Cortex of kidney (tissue), 1 donor: ENCODE measurements around the gene PLXNA3.
"Not testable (repeated sequence)": the region's sequence is repeated elsewhere in the genome, so short reads cannot be mapped to it uniquely, and the experiment has no call there.

Source experiments
- DNase-seq: peaks from one replicate; lab custom pipeline; 2025; lab: John Stamatoyannopoulos, UW

PLXNA3 gene

DNA sequence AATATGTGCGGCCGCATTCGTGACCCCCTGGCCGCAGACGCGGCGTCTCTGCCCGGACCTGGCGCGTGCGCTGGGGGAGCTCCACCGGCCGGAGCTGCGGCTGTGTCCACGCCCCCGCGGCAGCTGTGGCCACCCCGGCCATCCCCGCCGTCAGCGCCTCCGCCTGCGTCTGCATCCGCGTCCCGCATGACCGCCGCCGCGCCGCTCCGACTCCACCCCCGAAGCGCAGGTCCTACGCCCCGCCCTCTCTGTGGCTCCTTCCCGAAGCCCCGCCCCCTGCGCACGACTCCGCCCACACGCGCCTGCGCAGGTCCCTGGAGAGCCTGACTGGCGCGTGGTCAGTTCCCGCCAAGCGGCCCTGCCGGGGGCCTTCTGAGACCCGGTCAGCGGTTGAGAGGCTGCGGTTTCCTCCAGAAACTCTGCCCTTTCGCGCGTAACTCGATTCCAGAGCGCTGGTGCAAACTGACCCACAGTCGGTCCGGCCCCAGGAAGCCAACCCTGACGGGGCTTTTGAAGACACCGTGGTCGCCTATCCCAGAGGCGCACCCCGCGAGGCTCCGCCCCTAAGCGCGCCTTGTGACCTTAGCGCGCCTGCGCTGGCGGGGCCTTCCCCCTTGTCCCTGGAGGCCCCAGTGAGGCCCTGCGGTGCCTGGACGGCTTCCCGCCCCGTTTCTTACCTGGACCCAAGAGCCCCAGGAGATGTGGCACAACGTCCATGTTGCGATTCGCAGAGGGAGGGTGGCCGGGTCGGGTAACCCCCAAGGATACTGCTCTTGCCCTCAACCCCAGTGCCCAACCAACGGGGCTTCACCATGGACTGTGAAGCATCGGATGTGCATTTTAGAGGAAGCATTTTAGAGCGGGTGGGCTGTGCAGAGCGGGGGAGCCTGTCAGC lies 20.9 kb downstream of the PLXNA3 start, which contains the start of gene LAGE3:
Gene LAGE3 (minus strand): TSS at position 554 of the 895 bp plus-strand sequence. CDS start 366 bp downstream, at position 188.
- no peak for DNase-seq

DNA sequence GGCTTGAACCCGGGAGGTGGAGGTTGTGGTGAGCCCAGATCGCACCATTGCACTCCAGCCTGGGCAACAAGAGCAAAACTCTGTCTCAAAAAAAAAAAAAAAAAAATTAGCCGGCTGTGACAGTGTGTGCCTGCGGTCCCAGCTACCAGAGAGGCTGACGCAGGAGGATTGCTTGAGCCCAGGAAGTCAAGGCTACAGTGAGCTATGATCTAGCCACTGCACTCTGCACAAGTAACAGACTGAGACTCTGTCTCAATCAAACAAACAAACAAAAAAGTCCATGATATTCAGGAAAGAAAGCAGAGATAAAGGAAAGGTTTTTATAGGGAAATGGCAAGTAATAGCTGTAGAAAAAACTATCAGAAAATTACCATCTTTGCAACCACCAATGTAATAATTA lies 23.1 kb downstream of the PLXNA3 start:
- DNase-seq = no peak

DNA sequence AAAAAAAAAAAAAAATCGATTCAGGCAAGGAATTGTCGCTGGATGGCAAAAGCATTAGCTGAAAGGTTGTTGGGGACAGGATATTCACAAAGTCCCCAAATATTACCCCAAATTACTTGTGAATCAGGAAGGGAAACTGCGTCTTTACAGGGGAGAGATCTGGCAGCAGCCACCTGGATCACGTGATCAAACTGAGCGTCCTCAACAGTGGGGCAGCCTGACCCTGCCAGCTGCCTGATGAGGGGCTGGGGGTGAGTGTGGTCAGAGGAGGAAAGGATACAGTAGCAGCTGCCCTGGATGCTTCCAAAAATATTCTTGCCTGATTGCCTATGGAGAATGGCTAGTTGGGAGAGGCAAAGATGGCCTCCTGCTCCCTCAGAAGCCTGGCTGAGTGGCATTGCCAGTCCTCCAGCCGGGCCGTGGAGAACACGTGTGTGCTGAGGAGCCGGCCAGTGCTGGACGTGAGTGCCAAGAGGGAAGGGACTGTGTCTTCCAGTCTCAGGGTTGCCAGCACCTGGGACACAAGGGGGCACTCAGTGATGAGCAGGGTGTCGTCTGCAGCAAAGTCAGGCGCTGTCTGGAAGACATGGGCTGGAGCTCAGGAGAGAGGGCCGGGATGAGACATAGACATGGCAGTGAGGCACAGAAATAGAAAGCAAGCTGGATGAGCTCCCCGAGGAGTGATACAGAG lies 24.0 kb downstream of the PLXNA3 start:
- no peak for DNase-seq

DNA sequence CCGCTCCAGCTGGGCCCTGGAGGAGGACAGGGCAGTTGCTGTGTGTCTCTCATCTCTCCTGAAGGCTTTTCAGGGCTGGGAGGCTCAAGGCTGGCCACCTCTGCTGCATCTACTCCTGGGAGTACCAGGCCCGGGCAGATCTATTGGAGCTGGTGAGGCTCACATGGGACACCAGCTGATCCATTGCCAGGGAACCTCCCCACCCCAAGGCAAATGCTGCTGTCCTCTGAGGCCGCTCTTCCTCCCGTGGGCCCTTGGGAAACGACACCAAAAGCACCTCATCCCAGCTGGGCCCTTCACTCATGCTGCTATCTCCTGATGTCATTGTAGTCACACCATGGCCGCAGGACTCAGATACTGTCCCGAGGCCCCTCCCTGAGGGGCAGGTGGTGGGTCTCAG lies 24.7 kb downstream of the PLXNA3 start:
- no peak for DNase-seq

DNA sequence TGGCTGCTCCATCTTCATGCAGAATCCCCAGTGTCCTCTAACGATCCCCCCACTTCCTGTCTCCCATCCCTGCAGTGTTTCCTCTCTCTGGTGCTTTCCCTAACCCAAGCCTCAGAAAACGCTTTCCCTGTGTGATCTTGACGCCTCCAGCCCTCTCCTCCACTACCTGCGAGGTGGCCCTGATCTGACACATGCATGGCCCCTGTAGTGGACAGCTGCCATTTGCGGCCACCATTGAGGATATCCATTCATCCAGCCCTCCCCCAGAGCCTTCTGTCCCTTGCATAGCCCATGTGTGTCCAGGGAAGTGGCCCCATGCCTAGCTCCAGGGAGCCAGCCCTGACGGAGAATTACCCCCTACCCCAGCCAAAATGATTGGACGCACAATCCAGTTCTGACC lies 25.2 kb downstream of the PLXNA3 start:
- no peak for DNase-seq

DNA sequence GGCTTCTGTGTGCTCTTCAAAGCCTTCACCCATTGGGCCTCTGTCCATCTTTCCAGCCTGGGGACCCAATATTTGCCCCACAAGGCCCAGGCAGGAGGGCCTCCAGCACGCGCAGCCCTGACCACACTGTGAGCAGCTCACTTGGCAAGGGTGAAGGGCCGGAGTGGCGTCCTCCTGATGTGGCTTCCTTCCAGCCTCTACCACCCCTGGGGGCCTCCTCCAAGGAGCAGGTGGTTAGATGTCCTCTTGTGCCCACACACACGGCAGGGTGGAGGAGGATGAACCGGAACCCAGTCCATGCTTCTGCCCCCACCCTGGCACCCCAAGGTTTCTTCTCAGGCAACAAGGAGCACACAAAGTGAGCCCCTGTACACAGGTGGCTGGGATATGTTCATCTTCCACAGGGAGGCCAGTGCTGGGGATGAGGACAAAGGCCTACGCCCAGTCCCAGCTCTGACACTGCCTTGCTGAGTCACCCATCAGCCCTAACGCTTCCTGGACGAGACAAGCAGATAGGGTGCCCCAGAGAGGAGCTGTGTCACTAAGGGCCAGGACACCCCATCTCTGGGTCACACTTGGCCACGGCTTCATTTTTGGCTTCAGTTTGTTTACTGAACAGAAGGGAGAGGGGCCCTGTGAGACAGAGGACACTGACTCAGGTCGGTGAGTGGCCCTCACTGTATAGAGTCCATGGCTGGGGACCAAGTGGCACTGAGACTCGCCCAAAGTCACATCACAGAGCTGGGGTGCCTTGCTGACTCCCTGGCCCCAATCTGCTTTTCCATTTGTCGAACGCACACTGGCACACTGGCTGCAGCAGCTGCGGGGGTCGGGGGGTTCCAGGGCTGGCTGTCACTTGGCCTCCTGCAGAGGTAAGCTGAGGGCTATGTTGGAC lies 26.4 kb downstream of the PLXNA3 start:
- DNase-seq = no peak

DNA sequence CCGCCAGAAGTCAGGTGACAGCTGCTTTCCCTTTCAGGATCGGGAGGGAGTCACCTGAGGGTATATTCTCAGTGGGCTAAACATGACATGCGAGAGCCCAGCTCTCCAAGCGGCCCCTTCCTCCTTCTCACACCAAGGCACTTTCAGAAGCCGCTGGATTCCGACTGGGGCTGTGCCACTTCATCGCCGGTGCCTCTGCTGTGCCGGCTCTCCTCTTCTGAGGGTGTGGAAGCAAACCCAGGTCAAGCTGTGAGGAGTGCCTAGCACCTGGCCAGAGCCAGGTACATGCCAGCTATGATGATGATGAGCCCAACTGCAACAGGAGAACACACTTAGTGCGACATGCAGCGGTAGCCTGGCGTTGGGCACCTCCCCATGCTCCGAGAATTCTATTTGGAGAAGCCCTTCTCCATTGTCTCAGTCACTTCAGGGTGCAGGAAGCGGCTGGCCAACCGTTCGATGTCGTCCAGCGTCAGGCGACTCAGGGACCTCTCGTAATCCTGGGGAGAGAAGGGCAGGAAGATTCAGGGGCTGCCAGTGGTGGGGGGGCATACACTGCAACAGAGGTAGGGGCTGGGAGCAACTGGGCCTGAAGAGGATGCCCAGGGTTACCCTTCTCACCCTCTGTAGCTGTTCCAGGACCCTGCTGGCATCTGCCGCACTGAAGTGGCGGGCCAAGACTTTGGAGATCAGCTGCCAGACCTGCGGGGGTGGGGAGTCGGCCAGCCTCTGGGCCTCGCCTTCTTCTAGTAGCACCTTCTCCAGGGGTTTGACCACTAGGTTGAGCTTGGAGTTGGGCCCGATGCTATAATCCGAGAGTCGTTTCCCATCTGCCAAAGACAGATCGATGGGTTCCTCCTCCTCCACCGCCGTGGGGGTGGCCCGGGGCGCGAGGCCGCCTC lies 27.3 kb downstream of the PLXNA3 start:
- no peak for DNase-seq

DNA sequence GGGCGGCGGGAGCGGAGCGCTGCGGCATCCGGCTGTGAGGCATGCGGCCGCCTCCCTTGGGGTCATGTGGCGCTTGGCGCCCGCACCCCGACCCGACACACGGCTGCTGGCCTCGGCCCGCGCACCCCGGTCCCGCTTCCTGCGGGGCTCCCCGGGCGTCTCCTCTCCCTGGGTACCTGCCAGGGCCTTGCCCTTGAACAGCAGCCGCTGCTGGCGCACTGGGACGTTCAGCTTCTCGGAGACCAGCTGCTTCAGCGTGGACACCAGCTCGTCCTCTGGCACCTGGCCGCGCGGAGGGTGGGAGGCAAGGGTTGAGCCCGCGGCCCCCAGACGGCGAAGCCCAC lies 27.9 kb downstream of the PLXNA3 start:
- DNase-seq = no peak

DNA sequence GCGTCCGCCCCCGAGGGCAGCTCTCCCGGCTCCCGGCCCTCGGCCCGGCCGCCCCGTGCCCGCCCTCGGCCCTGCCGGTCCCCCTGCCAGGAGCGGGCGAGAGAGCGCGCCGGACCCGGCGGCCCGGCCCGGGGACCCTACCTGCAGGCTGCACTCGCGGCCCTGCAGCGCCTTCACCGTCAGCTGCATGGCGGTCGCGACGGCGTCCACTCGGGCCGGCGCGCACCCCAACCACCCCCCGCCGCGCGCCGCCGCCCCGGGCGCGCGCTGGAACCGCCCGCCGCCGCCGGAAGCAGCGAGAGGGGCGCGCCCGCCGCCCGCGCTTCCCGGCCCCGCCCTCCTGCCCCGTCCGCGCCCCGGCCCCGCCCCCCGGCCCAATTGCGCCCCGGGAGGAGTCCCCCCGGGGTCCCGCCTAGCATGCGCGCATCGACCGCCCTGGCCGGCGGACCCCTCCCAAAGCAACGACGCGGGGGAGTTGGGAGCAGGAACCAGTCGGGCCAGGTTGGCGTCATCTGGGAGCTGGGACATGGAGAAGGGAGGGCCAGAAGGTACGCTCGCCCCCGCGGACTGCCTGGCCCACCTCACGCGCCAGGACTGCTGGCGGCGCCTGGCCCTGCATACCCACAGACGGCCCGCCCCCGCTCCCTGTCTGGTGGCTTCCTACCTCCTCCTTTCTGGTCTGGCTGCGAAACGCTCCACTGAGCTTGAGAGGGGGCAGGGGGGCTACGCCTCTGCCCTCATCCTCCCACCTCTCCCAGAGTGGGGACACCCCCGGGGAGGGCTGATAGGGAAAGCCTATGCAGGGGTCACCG lies 28.5 kb downstream of the PLXNA3 start, which contains the start of gene UBL4A:
Gene UBL4A (minus strand): TSS at position 220 of the 812 bp plus-strand sequence. CDS start 31 bp downstream, at position 189.
- no peak for DNase-seq

DNA sequence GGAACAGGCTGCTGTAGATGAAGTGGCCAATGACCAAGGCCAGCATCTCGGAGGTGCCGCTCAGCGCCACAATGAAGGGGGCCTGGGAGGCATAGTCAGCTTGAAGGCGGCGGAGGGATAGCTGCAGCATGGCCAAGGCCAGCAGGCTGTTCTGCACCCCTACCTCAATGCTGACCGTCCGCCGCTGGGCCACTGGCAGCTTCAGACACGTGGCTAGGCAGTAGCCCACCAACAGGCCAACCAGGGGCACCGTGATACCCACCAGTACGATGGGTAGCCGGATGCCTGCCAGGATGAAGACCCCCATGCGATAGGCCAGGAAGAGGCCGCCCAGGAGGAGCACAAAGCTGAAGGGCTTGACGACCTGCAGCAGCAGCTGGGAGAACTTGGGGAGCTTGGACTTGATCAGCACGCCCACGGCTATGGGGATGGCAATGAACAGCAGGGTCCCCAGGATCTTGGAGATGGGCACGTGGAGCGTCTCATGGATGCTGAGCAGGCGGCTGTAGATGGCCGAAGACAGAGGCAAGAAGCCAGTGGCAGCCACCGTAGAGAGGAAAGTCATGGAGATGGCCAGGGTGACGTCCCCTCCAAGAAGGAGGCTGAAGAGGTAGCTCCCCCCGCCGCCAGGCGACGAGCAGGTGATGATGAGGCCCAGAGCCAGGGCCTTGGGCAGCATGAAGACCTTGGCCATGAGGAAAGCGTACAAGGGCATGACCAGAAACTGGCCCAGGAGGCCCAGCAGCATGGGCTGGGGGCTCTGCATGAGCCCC lies 29.6 kb downstream of the PLXNA3 start:
- DNase-seq = no peak

DNA sequence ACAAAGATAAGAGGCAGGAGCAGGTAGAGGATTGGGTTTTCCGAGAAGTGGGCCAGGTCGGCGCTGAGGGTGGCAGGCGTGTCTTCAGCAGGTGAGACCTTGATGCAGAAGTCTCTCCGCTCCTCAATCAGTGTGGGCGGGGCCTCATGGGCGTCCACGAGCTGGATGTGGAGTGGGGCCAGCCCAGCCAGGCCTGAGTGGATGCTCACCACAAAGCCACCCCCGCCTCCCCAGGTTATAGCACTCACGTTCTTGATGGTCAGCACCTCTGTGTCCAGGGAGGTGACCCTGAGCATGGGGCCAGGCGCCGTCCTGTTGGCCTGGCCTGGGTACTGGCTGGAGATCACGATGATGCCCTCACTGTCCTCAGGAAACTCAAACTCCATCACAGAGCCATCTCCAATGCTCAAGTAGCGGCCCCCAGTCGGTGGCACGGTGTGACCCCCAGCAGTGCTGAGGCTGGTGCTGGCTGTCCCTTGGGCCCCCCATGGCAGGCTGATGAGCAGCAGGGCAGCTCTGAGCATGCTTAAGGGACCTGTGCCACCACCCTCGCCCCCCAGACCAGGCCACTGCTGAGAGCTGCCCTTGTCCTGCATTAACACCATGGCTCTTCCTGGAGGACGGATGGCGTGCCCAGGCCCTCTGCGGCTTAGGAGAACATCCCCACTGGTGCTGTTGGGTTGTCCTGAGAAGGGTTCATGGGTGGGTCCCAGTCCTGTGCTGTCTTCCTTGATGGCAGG lies 30.4 kb downstream of the PLXNA3 start:
- no peak for DNase-seq

DNA sequence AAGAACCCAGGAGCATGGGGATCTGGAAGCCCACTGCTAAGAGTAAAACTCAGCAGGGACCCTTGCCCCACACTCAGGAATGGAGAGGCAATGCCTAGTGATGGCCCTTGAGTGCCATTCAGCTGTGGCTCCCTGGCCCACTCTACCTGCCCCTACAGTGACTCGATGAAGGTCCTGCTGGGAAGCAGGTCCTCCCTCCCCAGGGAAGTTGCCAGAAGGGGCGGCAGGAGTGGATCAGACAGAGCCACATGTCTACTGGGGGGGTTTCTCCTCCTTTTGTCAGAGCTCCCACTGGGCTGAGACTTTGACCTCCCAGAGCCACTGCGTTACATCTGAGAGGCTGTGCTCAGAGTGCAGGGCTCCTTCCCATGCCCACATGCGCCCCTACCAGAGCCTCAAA lies 31.1 kb downstream of the PLXNA3 start:
- DNase-seq = no peak

DNA sequence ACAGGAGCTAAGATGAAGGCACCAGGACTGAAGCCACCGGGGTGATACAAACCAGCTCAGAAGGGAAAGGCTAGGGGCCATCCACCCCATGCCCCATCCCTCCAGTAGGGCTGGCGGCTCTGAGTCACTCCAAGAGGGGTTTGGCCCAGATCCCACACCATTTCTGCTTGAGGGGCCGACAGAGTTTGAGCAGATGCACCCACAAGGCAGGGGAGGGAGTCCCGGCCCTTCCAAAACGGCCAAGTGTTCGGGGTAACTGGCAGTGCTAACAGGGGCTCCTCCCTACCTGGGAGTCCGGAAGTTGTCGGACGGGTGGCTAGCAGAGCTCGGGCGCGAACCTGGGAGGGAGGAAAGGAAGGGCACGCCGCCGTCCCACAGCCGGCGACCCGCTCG lies 31.9 kb downstream of the PLXNA3 start:
- no peak for DNase-seq

DNA sequence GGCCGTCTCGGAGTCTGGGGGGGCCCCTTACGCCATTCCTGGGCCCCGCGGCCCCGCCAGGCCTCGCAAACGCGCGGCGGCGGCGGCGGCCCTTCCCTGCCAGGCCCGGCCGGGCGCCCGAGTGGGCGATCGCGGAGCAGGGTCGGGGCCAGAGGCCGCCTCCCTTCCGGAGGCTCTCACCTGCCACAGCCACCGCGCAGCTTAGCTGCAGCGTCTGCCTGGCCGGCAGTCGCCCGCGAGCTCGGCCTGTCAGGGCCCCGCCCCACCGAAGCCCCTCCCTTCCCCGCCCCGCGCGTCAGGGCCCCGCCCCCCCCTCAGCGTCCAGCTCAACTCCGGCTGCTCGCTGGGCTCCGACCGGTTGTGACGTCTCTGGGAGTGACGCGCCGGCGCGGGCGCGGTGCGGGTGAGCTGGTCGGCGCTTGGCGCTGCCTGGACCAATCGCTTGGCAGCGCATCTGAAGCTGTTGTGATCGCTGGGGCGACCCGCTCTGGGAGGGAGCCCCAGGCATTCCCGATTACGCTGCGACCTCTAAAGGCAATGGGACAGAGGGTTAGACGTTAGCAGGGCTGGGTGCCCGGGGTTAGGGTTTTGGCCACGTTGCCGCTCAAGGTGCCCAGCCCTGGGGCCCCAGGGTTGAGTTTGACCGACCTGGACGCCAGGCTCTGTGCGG lies 32.5 kb downstream of the PLXNA3 start, which contains the start of gene SLC10A3:
Gene SLC10A3 (minus strand): TSS at position 216 of the 670 bp plus-strand sequence. CDS start 1,689 bp downstream, outside the sequence.
- DNase-seq = peak; percentile 23

DNA sequence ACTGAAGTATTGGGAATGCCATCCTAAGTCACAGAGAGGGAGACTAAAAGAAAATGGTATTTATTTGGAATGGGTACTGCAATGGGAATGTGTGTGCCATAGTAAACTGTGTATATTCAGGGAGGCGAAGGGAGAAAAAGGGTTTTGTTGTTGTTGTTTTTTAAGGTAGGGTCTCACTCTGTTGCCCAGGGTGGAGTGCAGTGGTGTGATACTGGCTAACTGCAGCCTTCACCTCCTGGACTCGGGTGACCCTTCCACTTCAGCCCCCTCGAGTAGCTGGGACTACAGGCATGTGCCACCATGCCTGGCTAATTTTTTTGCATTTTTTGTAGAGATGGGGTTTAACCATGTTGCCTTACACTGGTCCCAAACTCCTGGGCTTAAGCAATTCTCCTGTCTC lies 36.6 kb downstream of the PLXNA3 start:
- no peak for DNase-seq

DNA sequence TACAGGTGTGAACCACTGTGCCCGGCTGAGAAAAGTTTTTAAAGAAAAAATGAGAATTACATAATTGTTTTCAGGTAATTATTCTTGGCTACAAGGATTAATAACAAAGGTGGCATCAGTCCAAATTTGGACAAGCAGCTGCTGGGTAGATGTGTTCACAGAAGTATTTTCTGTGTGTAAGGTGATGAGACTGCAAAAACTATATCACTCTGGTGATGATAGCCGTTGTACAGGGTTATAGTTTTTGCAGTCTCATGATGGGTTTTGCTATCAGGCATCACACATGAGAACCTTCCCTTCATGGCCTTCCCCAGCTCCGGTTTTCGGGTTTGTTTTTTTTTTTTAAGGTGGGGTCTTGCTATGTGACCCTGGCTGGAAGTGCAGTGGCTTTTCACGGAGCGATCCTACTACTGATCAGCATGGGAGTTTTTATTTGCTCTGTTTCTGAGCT lies 37.4 kb downstream of the PLXNA3 start:
- no peak for DNase-seq

DNA sequence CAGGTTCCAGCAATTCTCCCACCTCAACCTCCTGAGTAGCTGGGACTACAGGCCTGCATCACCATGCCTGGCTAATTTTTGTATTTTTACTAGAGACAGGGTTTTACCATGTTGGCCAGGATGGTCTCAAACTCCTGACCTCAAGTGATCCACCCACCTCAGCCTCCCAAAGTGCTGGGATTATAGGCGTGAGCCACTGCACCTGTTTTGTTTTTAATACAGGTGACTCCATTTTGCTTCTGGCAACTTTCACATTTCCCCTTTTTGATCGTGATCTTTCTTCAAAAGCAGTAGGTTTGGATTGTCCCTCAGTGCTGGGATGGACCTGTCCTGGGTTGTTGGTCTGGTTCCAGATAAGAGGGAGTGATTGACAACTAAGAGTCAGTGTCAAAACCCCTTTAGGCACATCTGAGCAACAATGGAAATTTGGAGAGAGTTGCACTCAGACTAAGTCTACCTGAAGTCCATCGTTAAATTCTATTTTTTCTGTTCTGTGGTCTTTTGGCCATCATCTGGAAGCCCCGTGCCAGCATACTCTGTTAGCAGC lies 38.6 kb downstream of the PLXNA3 start:
- DNase-seq = not testable (repeated sequence)

DNA sequence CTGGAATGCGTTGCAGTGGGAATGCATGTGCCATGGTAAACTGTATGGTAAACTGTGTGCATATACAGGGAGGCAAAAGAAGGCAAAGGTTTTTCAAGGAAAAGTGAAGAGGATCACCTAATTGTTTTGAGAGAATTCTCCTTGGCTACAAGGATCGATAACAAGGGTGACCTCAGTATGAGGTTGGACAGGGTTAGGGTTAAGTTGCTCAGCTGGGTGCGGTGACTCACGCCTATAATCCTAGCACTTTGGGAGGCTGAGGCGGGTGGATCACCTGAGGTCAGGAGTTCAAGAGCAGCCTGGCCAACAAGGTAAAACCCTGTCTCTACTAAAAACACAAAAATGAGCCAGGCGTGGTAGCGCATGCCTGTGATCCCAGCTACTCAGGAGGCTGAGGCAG lies 43.3 kb downstream of the PLXNA3 start:
- DNase-seq = not testable (repeated sequence)
